NCI-H2227 (cell line): ENCODE measurements around the gene CCDC77.
A peak's percentile ranks its signal among the peaks of the same experiment; 100 is the strongest.
"Not testable (repeated sequence)": the region's sequence is repeated elsewhere in the genome, so short reads cannot be mapped to it uniquely, and the experiment has no call there.

Experiments
- DNase-seq: peaks from one replicate; lab custom pipeline; 2025; ENCODE audit not compliant: unreplicated experiment; lab: John Stamatoyannopoulos, UW

Gene CCDC77

DNA sequence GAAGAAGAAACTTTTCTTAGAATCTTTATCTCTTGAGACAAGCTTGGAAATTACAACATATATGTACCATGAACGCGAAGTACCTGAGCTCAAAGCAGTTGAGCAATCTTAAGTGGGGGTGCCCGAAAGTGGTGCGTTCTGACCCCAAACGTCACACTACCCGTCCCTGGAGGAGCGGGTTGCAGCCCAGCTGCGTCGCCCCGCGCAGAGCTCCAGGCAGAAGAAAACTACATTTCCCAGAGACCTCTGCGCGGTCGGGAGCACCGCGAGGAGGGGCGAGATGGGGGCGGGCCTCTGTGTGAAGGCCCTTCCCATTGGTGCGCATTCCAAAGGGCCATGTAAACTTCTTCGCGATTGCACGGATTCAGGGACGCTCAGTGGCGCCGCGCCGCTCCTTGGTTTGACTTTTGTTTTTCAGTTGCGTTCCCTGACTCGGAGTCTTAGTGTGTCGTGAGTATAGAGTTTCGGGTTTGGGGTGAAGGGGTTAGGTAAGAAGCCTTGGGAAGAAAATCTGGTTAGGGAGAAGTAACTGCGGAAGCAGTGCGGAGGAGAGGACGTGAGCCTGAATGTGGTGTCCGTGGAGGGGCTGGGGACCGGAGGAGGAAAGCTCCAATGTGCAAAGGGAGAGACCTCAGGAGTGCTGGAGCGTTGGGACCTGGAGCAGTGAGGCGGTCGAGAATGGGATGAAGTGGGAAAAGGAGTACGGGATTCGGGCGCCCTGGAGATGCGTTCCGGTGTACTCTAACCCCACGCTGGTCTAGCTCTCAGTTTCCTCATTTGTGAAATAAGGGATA lies at the start of gene CCDC77:
Gene CCDC77 (plus strand): TSS at position 410 of the 794 bp plus-strand sequence. CDS start 7,740 bp downstream, outside the sequence.
- no peak for DNase-seq

DNA sequence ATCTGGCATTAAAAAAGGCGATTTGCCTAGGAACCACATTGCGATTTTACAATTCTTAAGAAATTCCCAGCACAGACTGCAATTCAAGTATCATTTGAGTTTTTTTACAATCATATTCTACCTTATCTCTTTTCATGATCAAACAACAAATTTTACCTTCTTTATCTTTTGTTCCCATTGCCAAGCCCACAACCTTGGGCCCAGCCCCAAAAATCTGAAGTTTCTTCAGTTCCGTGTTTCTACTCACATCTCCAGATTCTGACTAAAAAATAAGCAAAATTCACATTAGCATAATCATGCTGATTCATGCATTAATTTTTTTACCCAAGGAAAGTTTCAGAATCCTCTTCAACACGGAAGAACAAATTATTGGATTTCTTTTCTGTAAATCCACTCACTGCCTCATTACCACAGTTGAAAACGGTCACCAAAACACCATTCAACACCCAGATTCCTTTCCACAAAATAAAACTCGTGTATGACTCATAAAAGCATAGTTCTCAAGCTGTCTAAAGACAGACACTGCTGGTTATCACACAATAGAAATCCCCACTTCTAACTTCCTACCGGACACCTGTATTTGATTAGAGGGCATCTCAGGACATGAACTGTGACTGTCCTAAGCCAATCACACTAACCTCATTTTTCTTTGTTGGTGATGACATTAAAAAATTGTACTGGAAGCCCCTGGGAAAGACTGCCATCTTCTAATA lies 45.0 kb upstream of the CCDC77 start:
- DNase-seq: no peak

DNA sequence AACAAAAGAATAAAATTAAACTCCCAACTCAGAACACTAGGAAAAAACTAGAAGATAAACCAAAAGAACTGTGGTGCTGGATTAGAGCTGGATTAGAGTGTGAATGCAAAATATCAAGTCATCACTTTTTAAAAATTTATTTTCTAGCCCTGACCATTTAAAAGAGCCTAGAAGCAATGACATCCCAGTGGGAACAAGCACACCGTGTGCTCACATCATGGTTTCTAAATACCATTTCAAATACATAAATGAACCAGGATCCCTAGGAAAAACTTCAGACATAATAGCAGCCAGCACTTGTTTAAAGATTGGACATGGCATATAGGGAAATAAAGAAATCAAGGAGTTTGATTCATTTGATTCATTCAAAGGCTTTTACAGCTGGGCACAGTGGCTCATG lies 42.4 kb upstream of the CCDC77 start:
- no peak for DNase-seq

DNA sequence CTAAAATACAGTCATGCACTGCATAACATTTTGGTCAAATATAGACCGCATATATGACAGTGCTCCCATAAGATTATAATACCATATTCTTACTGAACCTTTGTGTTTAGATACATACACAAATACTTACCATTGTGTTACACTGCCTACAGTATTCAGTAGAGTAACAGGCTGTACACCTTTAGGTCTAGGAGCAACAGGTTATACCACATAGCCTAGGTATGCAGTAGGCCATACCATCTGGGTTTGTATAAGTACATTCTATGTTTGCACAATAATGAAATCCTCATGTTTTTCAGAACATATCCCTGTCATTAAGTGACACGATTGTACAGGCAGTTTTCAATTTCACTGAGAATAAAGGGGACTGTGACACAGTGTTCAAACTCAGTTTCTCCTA lies 34.6 kb upstream of the CCDC77 start:
- DNase-seq: no peak

DNA sequence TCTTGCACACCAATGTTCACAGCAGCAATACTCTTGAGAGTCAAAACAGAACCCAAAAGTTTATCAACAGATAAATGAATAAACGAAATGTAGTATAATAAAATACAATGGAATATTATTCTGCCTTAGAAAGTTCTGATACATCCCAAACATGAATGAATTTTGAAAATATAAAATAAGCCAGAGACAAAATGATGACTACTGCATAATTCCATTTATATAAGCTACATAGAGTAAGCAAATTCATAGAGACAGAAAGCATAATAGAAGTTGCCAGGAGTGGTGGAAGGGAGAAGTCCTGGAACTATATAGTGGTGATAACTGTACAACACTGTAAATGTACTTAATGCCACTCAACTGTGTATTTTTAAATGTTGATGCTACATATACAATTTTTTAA lies 33.5 kb upstream of the CCDC77 start:
- DNase-seq: no peak

DNA sequence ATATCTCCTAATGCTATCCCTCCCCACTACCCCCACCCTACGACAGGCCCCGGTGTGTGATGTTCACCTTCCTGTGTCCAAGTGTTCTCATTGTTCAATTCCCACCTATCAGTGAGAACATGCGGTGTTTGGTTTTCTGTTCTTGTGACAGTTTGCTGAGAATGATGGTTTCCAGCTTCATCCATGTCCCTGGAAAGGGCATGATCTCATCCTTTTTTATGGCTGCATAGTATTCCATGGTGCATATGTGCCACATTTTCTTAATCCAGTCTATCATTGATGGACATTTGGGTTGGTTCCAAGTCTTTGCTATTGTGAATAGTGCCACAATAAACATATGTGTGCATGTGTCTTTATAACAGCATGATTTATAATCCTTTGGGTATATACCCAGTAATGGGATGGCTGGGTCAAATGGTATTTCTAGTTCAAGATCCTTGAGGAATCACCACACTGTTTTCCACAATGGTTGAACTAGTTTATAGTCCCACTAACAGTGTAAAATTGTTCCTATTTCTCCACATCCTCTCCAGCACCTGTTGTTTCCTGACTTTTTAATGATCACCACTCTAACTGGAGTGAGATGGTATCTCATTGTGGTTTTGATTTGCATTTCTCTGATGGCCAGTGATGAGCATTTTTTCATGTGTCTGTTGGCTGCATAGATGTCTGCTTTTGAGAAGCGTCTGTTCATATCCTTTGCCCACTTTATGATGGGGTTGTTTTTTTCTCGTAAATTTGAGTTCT lies 30.5 kb upstream of the CCDC77 start:
- DNase-seq: not testable (repeated sequence)

DNA sequence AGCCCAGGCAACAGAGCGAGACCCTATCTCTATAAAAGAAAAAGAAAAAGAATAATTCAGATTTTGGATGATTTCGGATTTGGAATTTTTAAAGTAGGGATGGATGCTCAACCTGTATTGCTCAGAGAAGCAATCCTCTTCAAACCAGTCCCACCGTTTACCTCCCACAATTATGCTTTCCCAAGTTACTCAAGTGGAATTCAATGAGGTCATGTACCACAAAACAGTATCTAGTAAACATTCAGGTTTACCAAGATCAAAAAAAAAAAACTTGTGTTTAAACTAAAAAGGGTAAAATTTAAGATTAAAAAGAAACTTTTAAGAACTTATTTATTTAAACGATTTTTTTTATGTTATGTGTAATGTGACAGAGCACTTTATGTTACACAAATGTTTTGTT lies 14.8 kb upstream of the CCDC77 start:
- no peak for DNase-seq

DNA sequence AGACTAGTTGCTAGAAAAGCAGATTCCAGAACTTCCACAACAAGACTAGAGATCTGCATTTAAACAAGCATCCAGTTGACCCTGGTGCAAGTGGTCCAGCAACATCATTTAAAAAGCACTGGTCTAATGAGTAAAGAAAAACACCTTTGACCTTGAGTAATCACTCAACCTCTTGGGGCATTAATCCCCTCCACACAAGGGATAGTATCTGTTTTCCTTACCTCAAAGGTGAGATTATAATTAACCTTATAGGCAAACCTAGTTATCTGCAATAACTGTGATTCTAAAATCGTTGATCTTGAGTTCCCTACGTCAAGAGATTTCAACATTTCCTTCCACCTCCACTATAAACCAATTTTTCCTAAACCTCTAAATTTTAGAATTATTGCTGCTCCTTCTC lies 13.4 kb upstream of the CCDC77 start:
- no peak for DNase-seq

DNA sequence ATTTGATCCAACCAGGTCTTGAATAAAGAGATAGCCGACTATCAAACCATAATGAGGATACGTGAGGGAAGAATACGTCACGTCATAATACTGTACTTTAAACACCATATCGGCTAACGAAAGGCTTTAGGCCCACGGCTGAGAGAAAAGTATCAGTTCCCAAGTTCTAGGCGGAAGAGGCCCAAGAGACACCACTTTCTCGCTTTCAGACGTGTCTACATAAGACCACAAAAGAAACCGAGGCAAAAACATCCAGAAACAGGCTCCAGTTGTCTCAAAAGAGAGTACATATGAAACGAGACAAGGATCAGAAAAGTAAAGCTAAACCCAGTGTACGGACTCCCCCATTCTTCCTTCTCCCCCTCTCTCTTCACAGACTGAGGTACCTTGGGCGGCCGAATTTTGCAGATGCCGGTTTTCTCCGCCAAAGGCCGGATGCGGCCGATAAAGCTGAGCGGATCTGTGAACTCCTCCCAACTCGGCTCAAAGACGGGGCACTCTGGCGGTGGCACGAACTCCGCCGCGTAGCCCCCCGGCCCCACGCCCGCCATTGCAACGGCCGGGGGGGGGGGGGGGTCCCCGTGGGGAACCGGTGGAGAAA lies 12.8 kb upstream of the CCDC77 start:
- no peak for DNase-seq

DNA sequence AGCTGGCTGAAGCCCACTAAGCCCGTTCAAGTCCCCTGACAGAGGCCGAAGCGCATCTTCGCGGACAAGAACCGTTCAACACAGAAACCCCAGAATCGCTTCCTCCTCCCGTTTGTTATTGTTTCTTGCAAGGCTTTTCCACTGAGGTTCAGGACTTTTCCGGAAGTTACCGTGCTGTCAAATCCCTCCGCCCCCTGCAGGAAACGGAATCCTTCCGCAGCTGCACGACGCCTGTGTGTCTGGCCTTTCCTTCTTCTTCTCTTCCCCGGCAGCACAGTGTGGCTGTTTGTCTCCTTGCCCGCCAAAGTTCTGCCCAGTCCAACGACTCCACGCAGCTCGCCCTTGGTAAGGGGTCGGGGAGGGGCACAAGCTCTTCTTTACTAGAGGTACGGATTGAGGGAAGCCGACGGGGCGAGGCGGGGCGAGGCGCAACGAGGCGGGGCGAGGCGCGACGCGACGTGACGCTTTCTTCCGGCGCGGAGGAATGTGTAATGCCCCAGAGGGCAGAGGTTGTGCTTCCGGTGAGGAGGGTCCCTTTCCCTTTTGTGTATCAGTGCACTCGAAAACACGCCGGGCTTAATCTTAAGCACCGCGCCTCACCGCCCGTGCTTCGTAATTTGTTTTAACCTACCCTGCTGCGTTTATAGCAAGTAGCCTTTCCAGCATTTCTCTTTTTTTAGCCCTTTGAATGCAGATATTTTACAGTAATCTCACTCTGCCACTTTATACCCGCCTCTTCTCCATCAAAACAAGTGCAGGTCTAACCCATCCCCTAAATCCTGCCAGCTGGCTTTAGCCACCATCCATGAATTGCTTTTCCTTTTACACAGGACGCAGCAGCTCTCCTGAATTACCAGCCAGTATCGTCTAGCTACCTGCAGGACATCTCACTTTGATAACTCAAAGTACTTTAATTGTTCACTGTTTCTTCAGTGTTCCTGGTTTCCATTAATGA lies 12.0 kb upstream of the CCDC77 start, which contains the start of gene KDM5A:
Gene KDM5A (minus strand): TSS at position 179 of the 955 bp plus-strand sequence. CDS start 229 bp downstream, outside the sequence.
- DNase-seq: no peak

DNA sequence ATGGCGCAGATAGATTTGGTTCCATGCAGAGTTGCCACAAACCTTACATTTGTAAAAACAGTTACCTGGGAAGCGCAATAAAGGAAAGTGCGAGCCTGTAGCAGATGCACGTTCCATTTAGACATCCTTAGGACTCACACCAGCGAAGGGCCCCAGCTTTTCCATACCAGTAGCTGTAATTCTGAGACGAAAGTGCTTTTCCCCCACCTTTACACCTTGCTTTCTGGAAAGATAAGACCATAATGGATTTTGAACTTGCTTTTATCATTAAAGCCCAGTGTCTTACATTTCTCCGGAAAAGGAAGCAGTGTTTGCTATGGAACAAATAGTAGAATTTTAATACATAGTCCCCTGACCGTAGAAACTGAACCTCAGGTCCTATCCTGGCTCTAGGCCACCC lies 616 bp upstream of the CCDC77 start:
- no peak for DNase-seq

DNA sequence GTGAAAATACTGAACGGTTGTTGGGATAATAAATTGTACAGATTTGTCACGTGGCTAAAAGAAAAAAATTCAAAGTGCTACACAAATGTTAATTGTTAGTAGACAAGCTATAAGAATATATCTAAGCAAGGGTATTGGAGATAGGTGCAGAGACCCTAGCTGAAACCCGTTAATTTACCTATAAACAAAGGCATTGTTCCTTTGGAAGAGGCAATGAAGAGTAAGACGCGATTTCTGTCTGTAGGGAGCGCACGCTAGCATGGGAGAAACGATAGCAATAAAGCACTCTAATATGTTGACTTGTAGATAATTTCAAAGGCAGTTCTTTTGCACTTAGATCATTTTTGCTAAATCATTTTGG lies 565 bp downstream of the CCDC77 start:
- DNase-seq: no peak

DNA sequence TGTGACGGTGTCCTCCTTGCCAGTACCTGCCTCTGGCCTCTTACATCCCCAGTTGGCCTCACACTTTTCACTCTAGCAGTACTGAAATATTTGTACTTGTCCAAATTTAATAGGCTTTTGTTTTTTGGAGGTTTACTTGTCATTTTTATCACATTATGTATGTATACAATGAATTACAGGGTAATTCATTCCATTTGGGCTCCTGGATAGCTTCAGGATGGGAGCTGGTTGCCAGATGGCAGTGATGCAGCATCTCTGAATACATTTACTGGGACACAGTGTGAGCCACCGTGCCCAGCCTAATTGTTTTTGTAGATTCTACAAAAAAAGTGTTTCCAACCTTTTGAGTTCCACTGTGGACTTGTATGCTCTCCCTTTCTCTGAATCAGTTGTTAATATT lies 13.4 kb downstream of the CCDC77 start:
- DNase-seq: no peak

DNA sequence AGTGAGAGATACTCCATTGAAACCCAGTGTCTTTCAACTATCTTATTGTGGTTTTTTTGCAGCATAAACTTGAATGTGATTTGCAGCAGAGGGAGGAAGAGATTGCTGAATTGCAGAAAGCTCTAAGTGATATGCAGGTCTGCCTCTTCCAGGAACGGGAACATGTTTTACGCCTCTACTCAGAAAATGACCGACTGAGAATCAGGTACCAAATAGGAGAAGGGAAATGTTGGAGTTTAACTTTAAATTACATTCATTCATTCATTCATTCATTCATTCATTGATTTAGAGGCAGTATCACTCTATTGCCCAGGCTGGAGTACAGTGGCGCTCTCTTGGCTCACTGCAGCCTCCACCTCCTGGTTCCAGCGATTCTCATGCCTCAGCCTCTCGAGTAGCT lies 17.0 kb downstream of the CCDC77 start:
- DNase-seq: no peak

DNA sequence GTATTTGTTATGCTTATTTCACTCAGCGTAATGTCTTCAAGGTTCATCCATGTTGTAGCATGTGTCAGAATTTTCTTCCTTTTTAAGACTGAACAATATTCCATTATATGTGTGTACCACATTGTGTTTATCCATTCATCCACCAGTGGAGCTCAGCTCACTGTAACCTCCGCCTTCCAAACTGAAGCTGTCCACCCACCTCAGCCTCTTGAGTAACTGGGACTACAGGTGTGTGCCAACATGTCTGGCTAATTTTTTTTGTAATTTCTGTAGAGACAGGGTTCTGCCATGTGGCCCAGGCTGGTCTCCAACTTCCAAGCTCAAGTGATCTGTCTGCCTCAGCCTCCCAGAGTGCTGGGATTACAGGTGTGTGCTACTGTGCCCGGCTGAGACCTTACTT lies 21.1 kb downstream of the CCDC77 start:
- DNase-seq: no peak

DNA sequence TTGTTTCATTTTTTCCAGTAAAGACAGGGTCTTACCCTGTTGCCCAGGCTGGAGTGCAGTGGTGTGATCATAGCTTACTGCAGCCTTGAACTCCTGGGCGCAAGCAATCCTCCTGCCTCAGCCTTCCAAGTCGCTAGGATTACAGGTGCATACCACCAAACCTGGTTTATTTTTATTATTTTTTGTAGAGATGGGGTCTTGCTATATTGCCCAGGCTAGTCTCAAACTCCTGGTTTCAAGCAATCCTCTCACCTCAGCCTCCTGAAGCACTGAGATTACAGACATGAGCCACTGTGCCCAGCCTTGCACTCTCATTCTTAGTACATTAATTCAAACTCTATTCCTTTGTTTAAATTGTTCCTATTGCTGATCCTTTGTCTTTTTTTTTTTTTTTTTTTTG lies 34.3 kb downstream of the CCDC77 start:
- DNase-seq: not testable (repeated sequence)

DNA sequence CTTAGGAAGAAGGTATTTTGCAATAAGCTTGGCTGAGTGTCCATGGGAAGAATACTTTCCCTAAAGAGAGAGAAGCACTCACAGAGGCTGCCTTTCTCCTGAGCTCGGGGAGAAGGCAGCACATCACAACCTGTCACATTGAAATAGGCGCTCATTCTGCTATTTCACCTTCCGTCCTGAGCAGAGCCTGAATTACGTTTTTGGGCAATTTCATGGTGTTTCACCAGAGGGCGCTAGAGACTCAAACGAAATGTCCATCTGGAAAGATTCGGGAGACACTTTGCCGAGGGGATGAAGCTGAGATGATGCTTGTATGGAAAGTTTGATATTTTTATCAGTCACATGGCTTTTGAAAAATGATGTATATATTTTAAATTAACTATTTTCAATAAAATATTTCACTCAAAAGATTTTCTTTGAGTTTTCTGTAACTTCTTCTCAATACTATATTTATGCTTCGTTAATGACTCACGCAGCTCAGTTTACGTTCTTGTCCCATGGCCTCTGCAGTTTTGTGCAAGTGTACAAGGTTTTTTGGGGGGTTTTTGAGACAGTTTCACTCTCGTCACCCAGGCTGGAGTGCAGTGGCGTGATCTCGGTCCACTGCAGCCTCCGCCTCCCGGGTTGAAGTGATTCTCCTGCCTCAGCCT lies 40.9 kb downstream of the CCDC77 start:
- DNase-seq: peak; percentile 29

DNA sequence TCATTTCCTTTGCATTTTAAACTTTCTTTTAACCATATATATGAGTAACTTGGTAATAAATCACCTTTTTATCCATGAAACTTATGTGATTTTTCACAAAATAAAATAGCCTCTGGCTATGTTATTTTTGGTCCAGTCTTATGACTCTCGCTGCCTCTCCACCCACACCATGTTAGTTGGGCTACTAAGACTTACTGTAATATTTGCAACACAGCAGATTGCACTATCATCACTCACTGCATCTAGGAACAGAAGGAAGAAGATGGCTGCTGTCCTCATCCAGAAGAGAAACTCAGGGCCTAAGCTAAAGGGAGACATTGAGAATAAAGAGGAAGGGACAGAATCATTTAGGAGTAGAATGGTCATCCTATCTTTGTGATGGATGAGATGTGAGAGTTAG lies 45.7 kb downstream of the CCDC77 start:
- DNase-seq: no peak

DNA sequence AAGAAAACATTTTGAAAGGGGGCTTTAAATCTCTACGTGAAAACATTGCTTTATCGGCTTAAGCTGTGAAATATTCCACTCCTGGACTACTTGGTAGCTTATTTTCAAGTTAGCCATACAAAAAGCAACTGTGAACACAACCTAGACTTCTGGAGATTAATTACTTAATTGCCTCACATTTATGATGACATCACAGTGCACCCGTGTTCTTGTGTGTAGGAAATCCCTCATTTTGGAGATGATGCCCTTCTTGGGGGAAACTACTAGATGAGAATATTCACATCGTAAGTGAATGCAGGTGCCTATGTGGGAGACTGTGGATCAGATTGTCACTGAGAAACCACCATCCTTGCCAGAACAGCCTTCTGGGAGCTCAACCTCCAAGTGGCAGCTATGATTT lies 47.8 kb downstream of the CCDC77 start:
- DNase-seq: no peak

DNA sequence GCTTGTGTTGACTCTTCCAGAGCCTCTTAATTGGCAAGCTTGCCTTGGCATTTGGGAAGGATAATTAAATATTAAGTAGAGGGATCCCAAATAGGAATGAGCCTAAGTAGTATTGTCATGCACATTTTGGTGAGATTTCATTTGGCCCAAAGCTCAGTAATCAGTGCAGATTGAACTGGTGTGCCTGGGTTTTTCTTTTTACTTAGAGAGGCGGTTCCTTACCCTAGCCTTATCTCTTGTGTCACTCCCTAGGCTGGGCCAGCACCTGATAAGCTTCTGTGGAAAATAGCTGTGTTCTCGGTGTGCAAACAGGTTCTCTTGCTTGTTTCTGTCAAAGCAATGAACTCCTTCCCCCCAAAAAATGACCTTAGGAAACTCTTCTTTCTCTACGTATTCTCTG lies 49.0 kb downstream of the CCDC77 start:
- no peak for DNase-seq
